ENCODE results near the gene ERICH4.

Gene ERICH4

DNA sequence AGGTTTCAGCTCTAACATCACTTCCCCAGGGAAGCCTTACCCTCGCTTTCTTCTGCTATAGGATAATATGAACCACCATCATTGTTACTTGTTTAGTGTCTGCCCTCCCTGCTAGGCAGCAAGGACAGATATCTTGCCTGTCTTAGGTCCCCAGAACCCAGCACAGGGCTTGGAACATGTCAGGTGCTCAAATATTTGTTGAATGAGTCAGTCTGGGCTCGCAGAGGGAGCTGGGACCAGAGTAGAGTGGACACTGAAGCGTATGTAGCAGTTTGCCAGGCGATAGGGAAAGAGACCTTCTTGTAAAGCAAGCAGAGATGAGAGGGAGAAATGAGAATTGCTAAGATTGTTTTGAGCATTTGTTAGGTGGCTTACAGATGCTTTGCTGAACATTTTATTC, 33.7 kb upstream of the ERICH4 start:
- H3K4me3 ChIP-seq (replicated peaks; ENCODE audit: low read depth, low read length), result no peak overlapping the region
- TF ChIP-seq, protein P1, sequence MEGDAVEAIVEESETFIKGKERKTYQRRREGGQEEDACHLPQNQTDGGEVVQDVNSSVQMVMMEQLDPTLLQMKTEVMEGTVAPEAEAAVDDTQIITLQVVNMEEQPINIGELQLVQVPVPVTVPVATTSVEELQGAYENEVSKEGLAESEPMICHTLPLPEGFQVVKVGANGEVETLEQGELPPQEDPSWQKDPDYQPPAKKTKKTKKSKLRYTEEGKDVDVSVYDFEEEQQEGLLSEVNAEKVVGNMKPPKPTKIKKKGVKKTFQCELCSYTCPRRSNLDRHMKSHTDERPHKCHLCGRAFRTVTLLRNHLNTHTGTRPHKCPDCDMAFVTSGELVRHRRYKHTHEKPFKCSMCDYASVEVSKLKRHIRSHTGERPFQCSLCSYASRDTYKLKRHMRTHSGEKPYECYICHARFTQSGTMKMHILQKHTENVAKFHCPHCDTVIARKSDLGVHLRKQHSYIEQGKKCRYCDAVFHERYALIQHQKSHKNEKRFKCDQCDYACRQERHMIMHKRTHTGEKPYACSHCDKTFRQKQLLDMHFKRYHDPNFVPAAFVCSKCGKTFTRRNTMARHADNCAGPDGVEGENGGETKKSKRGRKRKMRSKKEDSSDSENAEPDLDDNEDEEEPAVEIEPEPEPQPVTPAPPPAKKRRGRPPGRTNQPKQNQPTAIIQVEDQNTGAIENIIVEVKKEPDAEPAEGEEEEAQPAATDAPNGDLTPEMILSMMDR (IDR thresholded peaks at IDR 0.05; ENCODE audit: low read length, missing control alignments), result no peak
- peak; percentile 51 for DNase-seq (ENCODE audit: low read depth)

DNA sequence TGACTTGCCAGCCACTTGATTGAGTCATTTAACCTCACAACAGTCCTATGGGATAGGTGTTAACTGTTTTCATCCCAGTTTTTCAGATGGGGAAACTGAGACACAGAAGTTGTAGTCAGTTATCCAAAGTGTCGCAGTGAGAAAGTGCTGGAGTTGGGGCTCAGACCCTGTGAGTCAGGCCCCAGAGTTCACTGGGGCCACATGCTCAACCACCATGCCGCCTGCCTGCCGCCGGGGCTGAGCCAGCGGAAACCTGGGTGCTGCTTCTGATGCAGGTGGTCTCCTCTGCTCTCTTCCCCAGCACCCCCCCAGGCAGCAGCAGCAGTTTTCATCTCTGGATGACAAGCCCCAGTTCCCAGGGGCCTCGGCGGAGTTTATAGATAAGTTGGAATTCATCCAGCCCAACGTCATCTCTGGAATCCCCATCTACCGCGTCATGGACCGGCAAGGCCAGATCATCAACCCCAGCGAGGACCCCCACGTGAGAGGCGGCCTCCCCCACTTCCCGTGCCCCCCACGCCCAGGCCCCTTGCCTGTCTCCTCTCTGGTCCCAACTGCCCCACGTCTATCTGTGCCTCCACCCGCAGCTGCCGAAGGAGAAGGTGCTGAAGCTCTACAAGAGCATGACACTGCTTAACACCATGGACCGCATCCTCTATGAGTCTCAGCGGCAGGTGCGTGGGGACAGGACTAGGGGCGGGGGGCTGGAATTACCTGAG, 32.5 kb upstream of the ERICH4 start:
- no peak for DNase-seq (ENCODE audit: low read depth)
- H3K4me3 ChIP-seq (replicated peaks; ENCODE audit: low read depth, low read length), result no peak overlapping the region
- TF ChIP-seq, protein P1 (IDR thresholded peaks at IDR 0.05; ENCODE audit: low read length, missing control alignments), result no peak

DNA sequence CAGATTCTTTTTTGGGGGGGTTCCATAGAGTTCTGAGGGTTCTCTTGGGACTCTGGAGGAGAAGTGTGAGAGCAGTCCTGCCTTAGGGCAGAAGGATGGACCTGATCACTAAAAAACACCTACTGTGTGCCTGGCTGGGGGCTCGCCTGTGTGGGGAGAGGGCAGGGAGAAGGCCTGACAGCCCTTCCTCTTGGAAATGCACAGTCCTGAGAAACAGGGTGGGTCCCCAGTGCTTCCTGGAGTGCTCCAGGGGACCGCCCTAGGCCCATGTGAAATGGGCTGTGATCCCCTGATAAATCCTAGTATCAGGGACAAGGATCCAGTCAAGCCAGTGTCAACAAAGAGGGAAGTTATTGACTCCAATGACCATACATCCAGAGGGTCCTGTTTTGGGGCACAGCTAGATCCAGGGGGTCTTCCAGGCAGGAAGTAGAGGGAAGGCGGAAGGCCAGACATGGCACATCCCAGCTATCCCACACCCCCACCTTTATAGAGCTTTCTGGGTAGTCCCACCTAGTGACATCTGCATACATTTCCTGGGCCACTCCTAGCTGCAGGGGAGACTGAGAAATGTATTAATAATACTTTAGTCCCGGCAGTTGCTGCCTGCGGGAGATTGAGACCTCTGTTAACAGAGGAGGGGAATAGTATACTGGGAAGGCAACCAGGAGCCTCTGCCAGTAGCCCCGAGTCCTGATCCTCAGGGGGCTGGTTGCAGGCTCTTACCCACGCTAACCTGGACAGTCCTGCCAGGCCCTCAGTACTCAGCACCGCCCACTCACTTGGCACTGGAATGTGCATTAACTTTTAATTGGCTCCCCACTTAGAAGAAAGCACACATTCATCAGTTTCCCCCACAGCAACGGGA, 31.6 kb upstream of the ERICH4 start:
- no peak overlapping the region for H3K4me3 ChIP-seq (replicated peaks; ENCODE audit: low read depth, low read length)
- DNase-seq (ENCODE audit: low read depth), result no peak
- TF ChIP-seq, protein P1 (IDR thresholded peaks at IDR 0.05; ENCODE audit: low read length, missing control alignments), result no peak

DNA sequence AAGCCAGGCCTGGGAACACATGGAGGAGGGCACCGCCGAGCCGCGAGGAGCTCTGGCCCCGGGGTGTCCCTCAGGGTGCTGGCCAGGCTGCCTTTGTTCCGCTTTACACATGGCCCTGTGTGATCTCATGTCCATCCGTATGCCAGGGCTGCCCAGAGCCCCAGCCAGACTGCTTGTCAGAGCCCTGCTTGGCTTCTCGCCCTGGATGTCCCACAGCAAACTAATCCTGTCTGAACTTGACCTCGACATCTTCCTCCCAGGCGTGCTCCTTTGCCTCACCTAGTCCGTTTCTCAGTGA, 31.0 kb upstream of the ERICH4 start:
- no peak overlapping the region for H3K4me3 ChIP-seq (replicated peaks; ENCODE audit: low read depth, low read length)
- no peak for DNase-seq (ENCODE audit: low read depth)
- TF ChIP-seq, protein P1 (IDR thresholded peaks at IDR 0.05; ENCODE audit: low read length, missing control alignments), result no peak

DNA sequence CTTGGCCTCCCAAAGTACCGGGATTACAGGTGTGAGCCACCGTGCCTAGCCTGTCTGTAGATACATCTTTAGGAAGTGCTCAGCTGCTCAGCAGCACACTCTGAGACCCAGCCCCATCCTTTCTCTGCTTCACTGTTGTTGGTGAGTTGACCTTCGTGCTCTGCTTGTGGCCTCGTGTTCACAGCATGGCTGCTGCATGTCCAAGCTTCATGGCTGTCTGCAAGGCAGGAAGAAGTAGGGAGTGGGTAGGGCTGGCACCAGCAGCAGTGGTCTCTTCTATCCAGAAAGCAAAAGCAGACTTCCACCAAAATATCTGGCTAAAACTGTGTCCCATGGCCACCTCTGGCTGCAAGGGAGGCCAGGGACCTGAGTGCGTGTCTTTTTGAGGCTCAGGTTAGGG, 30.0 kb upstream of the ERICH4 start:
- DNase-seq (ENCODE audit: low read depth), result no peak
- TF ChIP-seq, protein P1 (IDR thresholded peaks at IDR 0.05; ENCODE audit: low read length, missing control alignments), result no peak
- H3K4me3 ChIP-seq (replicated peaks; ENCODE audit: low read depth, low read length), result no peak overlapping the region

DNA sequence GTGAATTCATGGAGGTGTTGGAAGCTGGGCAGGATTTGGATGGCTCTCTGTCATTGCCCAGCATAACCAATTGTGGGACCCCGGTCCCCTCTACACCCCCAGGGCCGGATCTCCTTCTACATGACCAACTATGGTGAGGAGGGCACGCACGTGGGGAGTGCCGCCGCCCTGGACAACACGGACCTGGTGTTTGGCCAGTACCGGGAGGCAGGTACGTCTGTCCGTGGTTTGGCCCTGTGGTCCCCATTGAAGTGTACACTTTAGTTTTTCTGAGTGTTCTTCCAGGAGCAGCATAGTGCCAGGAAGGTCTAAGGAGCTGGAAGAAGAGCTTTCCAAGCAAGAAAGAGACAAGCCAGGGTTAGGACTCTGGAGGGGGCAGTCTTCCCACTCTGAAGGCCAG, 29.0 kb upstream of the ERICH4 start:
- no peak overlapping the region for H3K4me3 ChIP-seq (replicated peaks; ENCODE audit: low read depth, low read length)
- no peak for DNase-seq (ENCODE audit: low read depth)
- TF ChIP-seq, protein P1 (IDR thresholded peaks at IDR 0.05; ENCODE audit: low read length, missing control alignments), result no peak

Measured in fibroblast of pulmonary artery (primary cell).